GM19397 (cell line): ENCODE data around the gene CHMP6.

ENCODE experiments used
- ATAC-seq: cut with Tn5 transposase; IDR thresholded peaks from one replicate; pipeline ENCODE4 v1.9.1; 2021; ENCODE audit warnings: mild to moderate bottlenecking, moderate library complexity; ENCODE audit not compliant: unreplicated experiment

CHMP6 gene

GRCh38 chr17:80956321-80957190 lies 35.1 kb upstream of the CHMP6 start:
- ATAC-seq: no peak

- ATAC-seq: no peak
These were observed 34.1 kb upstream of the CHMP6 start for GRCh38 chr17:80957461-80957941.

- ATAC-seq: no peak
These were observed 32.2 kb upstream of the CHMP6 start for GRCh38 chr17:80959330-80960036.

- no peak for ATAC-seq
These were observed 31.4 kb upstream of the CHMP6 start for GRCh38 chr17:80960037-80960796.

GRCh38 chr17:80960797-80961452 lies 30.7 kb upstream of the CHMP6 start:
- no peak for ATAC-seq

- no peak for ATAC-seq
These were observed 29.9 kb upstream of the CHMP6 start for GRCh38 chr17:80961541-80962330.

GRCh38 chr17:80962356-80963329 lies 29.0 kb upstream of the CHMP6 start:
- ATAC-seq: no peak

GRCh38 chr17:80963812-80964543 lies 27.7 kb upstream of the CHMP6 start:
- no peak for ATAC-seq

- no peak for ATAC-seq
These were observed 27.1 kb upstream of the CHMP6 start for GRCh38 chr17:80964544-80964856.

GRCh38 chr17:80964859-80965580 lies 26.6 kb upstream of the CHMP6 start:
- no peak for ATAC-seq

- ATAC-seq: no peak
These were observed 26.0 kb upstream of the CHMP6 start for GRCh38 chr17:80965606-80966005.

- ATAC-seq: no peak
These were observed 24.2 kb upstream of the CHMP6 start for GRCh38 chr17:80967404-80967872.

- ATAC-seq: no peak
These were observed 23.0 kb upstream of the CHMP6 start for GRCh38 chr17:80968602-80969029.

GRCh38 chr17:80969030-80969673 lies 22.5 kb upstream of the CHMP6 start:
- no peak for ATAC-seq

- no peak for ATAC-seq
These were observed 22.0 kb upstream of the CHMP6 start for GRCh38 chr17:80969674-80970043.

GRCh38 chr17:80970044-80970761 lies 21.4 kb upstream of the CHMP6 start:
- ATAC-seq: no peak
